ENCODE measurements around the gene AKAP8L.
"Not testable (repeated sequence)": the region's sequence is repeated elsewhere in the genome, so short reads cannot be mapped to it uniquely, and the experiment has no call there.

The AKAP8L gene

DNA sequence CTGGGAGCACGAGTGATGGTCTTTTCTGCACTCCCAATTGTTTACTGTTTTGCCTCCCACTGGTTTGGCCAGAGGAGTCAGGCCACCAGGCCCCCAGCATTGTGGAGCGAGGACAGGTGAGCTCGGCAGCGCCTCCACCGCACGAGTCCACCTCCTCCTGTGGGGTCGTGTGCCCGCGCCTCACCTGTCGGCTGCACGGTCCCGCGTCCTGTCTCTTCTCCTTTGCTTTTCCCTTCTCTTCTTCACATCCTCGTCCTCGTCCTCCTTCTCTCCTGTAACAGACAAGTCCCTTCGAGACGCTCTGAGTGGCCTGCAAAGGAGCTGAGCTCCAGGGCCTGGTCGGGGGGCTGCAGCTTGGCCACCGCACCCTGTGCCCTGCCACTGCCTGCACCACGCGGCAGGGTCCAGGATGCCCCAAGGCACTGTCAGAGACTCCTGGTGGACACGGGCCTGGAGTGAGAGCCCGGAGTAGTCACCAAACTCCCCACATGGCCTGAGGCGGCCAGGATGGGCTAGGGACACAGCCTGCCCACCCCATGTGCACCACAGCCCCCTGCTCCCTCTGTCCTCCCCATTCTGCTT, 50.6 kb downstream of the AKAP8L start:
- H3K4me3 ChIP-seq (ENCODE audit: low read length): no peak overlapping the region
- TF ChIP-seq, protein P1, sequence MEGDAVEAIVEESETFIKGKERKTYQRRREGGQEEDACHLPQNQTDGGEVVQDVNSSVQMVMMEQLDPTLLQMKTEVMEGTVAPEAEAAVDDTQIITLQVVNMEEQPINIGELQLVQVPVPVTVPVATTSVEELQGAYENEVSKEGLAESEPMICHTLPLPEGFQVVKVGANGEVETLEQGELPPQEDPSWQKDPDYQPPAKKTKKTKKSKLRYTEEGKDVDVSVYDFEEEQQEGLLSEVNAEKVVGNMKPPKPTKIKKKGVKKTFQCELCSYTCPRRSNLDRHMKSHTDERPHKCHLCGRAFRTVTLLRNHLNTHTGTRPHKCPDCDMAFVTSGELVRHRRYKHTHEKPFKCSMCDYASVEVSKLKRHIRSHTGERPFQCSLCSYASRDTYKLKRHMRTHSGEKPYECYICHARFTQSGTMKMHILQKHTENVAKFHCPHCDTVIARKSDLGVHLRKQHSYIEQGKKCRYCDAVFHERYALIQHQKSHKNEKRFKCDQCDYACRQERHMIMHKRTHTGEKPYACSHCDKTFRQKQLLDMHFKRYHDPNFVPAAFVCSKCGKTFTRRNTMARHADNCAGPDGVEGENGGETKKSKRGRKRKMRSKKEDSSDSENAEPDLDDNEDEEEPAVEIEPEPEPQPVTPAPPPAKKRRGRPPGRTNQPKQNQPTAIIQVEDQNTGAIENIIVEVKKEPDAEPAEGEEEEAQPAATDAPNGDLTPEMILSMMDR (IDR thresholded peaks at IDR 0.05; ENCODE audit: insufficient read depth, low read depth, low read length, missing control alignments): no peak
- no peak for DNase-seq (ENCODE audit: low read depth)

DNA sequence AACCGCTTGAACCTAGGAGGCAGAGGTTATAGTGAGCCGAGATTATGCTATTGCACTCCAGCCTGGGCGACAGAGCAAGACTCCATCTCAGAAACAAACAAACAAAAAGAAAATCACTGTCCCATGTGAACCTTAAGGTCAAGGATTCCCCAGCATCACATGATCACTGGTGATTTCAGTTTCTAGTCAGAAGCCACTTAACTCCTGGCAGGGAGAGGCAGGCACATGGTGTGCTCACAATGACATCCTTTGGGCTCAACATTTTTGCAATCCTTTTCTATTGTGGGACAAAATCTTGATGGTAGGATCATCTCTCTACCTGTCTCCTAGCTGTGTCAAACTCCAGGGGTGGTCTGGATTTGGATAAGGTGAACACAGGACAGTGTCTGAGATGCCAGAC, 51.3 kb downstream of the AKAP8L start:
- DNase-seq (ENCODE audit: low read depth): no peak
- H3K4me3 ChIP-seq (ENCODE audit: low read length): no peak overlapping the region
- TF ChIP-seq, protein P1 (IDR thresholded peaks at IDR 0.05; ENCODE audit: insufficient read depth, low read depth, low read length, missing control alignments): no peak

DNA sequence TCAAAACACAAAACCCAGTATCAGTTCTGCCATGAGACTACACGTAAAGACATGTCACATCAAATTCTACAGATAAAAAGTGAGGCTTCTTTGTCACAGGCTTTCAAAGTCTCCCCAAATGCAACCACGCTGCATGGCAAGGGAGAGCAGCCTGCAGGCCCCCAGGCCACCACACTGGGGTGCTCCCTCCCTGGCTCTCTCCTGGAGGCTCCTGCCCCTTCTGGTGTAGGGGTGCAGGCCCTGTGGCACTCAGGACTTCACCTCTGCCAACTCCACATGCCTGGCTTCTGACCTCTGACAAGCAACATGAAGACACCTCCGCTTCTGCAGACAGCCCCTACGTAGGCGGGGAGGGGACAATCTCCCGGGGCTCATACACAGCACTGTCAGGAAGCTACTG, 53.5 kb downstream of the AKAP8L start:
- no peak overlapping the region for H3K4me3 ChIP-seq (ENCODE audit: low read length)
- TF ChIP-seq, protein P1 (IDR thresholded peaks at IDR 0.05; ENCODE audit: insufficient read depth, low read depth, low read length, missing control alignments): no peak
- DNase-seq (ENCODE audit: low read depth): no peak

DNA sequence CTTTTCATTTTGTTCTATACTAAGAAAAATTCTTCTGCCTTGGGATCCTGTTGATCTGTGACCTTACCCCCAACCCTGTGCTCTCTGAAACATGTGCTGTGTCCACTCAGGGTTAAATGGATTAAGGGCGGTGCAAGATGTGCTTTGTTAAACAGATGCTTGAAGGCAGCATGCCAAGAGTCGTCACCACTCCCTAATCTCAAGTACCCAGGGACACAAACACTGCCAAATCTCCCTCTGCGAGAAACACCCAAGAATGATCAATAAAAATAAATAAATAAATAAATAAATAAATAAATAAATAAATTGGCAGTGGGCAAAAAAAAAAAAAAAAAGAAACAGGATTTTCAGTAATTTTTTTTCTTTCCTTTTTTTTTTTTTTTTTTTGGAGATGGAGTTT, 55.0 kb downstream of the AKAP8L start:
- H3K4me3 ChIP-seq (ENCODE audit: low read length); DNase-seq (ENCODE audit: low read depth): not testable (repeated sequence)

DNA sequence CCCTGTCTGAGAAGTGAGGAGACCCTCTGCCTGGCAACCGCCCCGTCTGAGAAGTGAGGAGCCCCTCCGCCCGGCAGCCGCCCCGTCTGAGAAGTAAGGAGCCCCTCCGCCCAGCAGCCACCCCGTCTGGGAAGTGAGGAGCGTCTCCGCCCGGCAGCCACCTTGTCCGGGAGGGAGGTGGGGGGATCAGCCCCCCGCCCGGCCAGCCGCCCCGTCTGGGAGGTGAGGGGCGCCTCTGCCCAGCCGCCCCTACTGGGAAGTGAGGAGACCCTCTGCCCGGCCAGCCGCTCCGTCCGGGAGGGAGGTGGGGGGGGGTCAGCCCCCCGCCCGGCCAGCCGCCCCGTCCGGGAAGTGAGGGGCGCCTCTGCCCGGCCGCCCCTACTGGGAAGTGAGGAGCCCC, 55.7 kb downstream of the AKAP8L start:
- DNase-seq (ENCODE audit: low read depth); H3K4me3 ChIP-seq (ENCODE audit: low read length): not testable (repeated sequence)

DNA sequence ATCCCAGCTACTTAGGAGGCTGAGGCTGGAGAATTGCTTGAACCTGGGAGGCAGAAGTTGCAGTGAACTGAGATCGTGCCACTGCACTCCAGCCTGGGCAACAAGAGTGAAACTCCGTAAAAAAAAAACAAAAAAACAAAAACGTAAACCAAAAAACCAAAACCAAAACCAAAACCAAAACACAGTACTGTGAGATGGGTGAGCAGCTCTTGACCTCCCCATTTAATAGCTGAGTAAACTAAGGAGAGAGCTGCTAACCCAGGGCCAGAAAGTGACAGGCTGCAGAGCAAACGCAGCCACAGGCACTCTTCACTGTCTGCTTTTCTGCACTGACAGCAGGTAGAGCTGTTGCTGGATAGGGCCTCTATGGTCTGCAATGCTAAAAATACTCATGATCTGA, 58.8 kb downstream of the AKAP8L start:
- DNase-seq (ENCODE audit: low read depth): not testable (repeated sequence)

DNA sequence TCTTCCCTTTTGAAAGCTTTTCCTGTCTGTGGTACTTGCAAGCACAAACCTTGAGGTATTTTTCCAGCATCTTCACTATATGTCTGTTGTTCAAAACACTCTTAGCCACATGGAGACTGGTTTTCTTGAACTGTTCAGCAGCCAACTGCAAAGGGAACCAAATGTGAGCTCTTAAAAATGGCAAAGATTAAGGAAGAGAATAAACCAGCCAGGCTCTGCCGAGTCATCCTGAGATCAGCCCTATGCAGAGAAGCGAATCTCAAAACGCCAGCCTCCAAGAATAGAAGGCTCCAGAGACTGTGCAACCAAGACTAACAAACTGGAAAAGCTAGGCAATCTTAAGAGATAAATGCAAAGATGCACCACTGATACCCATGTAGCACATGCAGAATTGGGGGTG, 59.9 kb downstream of the AKAP8L start:
- DNase-seq (ENCODE audit: low read depth): no peak
- TF ChIP-seq, protein P1 (IDR thresholded peaks at IDR 0.05; ENCODE audit: insufficient read depth, low read depth, low read length, missing control alignments): no peak

More for the DNA sequence above, 58.8 kb downstream of the AKAP8L start:
- H3K4me3 ChIP-seq (ENCODE audit: low read length): not testable (repeated sequence)

DNA sequence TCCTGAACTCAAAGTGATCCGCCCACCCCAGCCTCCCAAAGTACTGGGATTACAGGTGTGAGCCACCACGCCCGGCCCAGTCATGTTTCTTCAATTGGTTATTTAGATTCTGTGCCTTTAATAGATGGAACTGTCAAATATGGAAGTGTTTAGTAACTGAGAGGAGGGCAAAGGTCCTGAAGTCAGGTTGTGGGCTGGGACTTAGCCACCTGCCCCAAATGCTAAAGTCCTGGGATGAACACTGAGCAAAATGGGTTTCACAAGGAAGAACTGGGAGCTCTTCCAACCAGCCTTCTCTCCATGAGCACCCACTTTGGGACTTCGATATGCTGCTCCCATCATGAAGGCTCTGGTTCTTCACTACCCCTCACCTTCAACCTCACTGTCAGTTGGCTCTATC, 60.9 kb downstream of the AKAP8L start:
- TF ChIP-seq, protein P1 (IDR thresholded peaks at IDR 0.05; ENCODE audit: insufficient read depth, low read depth, low read length, missing control alignments): no peak

More for the DNA sequence above, 59.9 kb downstream of the AKAP8L start:
- H3K4me3 ChIP-seq (ENCODE audit: low read length): no peak overlapping the region

More for the DNA sequence above, 60.9 kb downstream of the AKAP8L start:
- no peak for DNase-seq (ENCODE audit: low read depth)
- no peak overlapping the region for H3K4me3 ChIP-seq (ENCODE audit: low read length)
